IMR-90 (cell line): ENCODE results near the gene ATP2B1. TPM values are rescaled to one million over a fixed set of nuclear protein-coding genes. Genes with fewer than 3 reads are reported as not detected.

Experiments used
- ATAC-seq: fragments of 200-7000 bp; cut with Tn5 transposase; 2 replicates; pipeline ENCODE4 v1.9.1; 2020; ENCODE audit warnings: low read depth, mild to moderate bottlenecking, moderate library complexity
- BruUV-seq: library from RNA; stranded (reverse); fragments of 400-500 nt; replicated peaks from 2 replicates; lab custom pipeline; 2021; lab: Mats Ljungman, UMichigan
- CTCF ChIA-PET: fragments of 300-600 bp; formaldehyde crosslinking; extraction: SDS; loops from one replicate; lab custom pipeline; 2021; ENCODE audit warnings: antibody characterized with exemption; lab: Yijun Ruan, JAX
- POLR2A ChIA-PET: fragments of 300-600 bp; sonication (Branson Sonifier 250); formaldehyde crosslinking; loops from one replicate; lab custom pipeline; 2022; ENCODE audit warnings: antibody characterized with exemption; ENCODE audit not compliant: unreplicated experiment; lab: Charles Lee
- DNase-seq: peaks from one replicate; pipeline ENCODE4 v3.0.0; 2013
- H2AFZ ChIP-seq: replicated peaks from 2 replicates; pipeline ENCODE3; 2013; ENCODE audit warnings: low read length, mild to moderate bottlenecking; ENCODE audit not compliant: poor library complexity
- H2AK5ac ChIP-seq: 2 replicates; pipeline ENCODE4 v1.6.1; 2013; ENCODE audit warnings: low read depth, low read length, inconsistent platforms
- H2AK9ac ChIP-seq: replicated peaks from 2 replicates; pipeline ENCODE3; 2013; ENCODE audit warnings: mild to moderate bottlenecking, low read depth, low read length, moderate library complexity; ENCODE audit not compliant: poor library complexity
- H2BK120ac ChIP-seq: 2 replicates; pipeline ENCODE4 v1.6.1; 2013; ENCODE audit warnings: low read depth, low read length, inconsistent platforms
- H2BK15ac ChIP-seq: 3 replicates; pipeline ENCODE4 v1.6.1; 2013; ENCODE audit warnings: low read depth, low read length, inconsistent platforms
- H2BK20ac ChIP-seq: 2 replicates; pipeline ENCODE4 v1.6.1; 2013; ENCODE audit warnings: low read depth, mild to moderate bottlenecking, inconsistent platforms, low read length, moderate library complexity
- H2BK5ac ChIP-seq: 2 replicates; pipeline ENCODE4 v1.6.1; 2013; ENCODE audit warnings: mild to moderate bottlenecking, low read depth, low read length, inconsistent platforms; ENCODE audit not compliant: poor library complexity, severe bottlenecking
- H3K14ac ChIP-seq: replicated peaks from 2 replicates; pipeline ENCODE4 v1.6.1; 2013; ENCODE audit warnings: low read depth, low read length, inconsistent platforms
- H3K18ac ChIP-seq: 2 replicates; pipeline ENCODE4 v1.6.1; 2013; ENCODE audit warnings: low read depth, low read length, control low read depth
- H3K23ac ChIP-seq: 2 replicates; pipeline ENCODE4 v1.6.1; 2013; ENCODE audit warnings: low read depth, low read length, inconsistent platforms
- H3K27ac ChIP-seq: 2 replicates; pipeline ENCODE4 v1.5.1; 2013; ENCODE audit warnings: mild to moderate bottlenecking, control low read depth, low read length; ENCODE audit not compliant: insufficient read depth
- H3K27me3 ChIP-seq: 2 replicates; pipeline ENCODE4 v1.6.1; 2013; ENCODE audit warnings: low read length; ENCODE audit not compliant: control insufficient read depth, insufficient read depth
- H3K36me3 ChIP-seq: 2 replicates; pipeline ENCODE4 v1.6.1; 2013; ENCODE audit warnings: low read length, mixed read lengths; ENCODE audit not compliant: control insufficient read depth, insufficient read depth
- H3K4ac ChIP-seq: 2 replicates; pipeline ENCODE4 v1.6.1; 2013; ENCODE audit warnings: low read depth, low read length, inconsistent platforms
- H3K4me1 ChIP-seq: 2 replicates; pipeline ENCODE4 v1.6.1; 2013; ENCODE audit warnings: low read length, mixed read lengths; ENCODE audit not compliant: control insufficient read depth, insufficient read depth
- H3K4me2 ChIP-seq: 2 replicates; pipeline ENCODE4 v1.6.1; 2013; ENCODE audit warnings: low read depth, mild to moderate bottlenecking, control low read depth, low read length, moderate library complexity
- H3K4me3 ChIP-seq: 2 replicates; pipeline ENCODE4 v1.5.1; 2013; ENCODE audit warnings: low read depth, mild to moderate bottlenecking, control low read depth, low read length, moderate library complexity; ENCODE audit not compliant: insufficient read depth
- H3K56ac ChIP-seq: 2 replicates; pipeline ENCODE4 v1.6.1; 2013; ENCODE audit warnings: low read length, inconsistent platforms; ENCODE audit not compliant: insufficient read depth; ENCODE audit errors: extremely low read depth
- H3K79me1 ChIP-seq, 2 experiments: 2 replicates each; pipeline ENCODE4 v1.6.1; 2013; ENCODE audit warnings: low read length in 2 of 2, inconsistent platforms in 1 of 2, low read depth in 1 of 2
- H3K9ac ChIP-seq: 2 replicates; pipeline ENCODE4 v1.6.1; 2013; ENCODE audit warnings: low read depth, low read length, control low read depth
- H3K9me1 ChIP-seq: 2 replicates; pipeline ENCODE4 v1.6.1; 2013; ENCODE audit warnings: low read length, inconsistent platforms; ENCODE audit not compliant: insufficient read depth
- H3K9me3 ChIP-seq: 2 replicates; pipeline ENCODE4 v1.6.1; 2013; ENCODE audit warnings: low read length; ENCODE audit not compliant: control insufficient read depth, insufficient read depth
- H4K20me1 ChIP-seq: 2 replicates; pipeline ENCODE4 v1.6.1; 2013; ENCODE audit warnings: low read length, inconsistent platforms; ENCODE audit not compliant: insufficient read depth
- H4K5ac ChIP-seq: 2 replicates; pipeline ENCODE4 v1.6.1; 2013; ENCODE audit warnings: mild to moderate bottlenecking, low read depth, low read length, control low read depth
- H4K8ac ChIP-seq, 2 experiments: 2 replicates each; pipeline ENCODE4 v1.6.1; 2013; ENCODE audit warnings: low read depth in 2 of 2, low read length in 2 of 2, control low read depth in 1 of 2, inconsistent platforms in 1 of 2
- H4K91ac ChIP-seq: 2 replicates; pipeline ENCODE4 v1.6.1; 2013; ENCODE audit warnings: low read depth, low read length, inconsistent platforms; ENCODE audit not compliant: insufficient read depth
- ELK1 ChIP-seq: fragments of 150-350 bp; IDR thresholded peaks from 2 replicates; pipeline ENCODE4 v1.6.1; 2016; ENCODE audit warnings: low read depth, mild to moderate bottlenecking, low read length, moderate library complexity, borderline replicate concordance
- MAZ ChIP-seq: IDR thresholded peaks from 2 replicates; pipeline ENCODE4 v1.6.1; 2012; ENCODE audit warnings: low read depth, mild to moderate bottlenecking, low read length, improper control_type of control experiment, moderate library complexity, borderline replicate concordance
- NFE2L2 ChIP-seq: fragments of 150-350 bp; IDR thresholded peaks from 2 replicates; pipeline ENCODE4 v1.6.1; 2016; ENCODE audit warnings: low read depth, mild to moderate bottlenecking, low read length
- RCOR1 ChIP-seq: IDR thresholded peaks from 2 replicates; pipeline ENCODE4 v1.6.1; 2012; ENCODE audit warnings: mild to moderate bottlenecking, low read length, improper control_type of control experiment; ENCODE audit not compliant: insufficient replicate concordance
- RFX5 ChIP-seq: IDR thresholded peaks from 2 replicates; pipeline ENCODE4 v1.8.0; 2012; ENCODE audit warnings: low read depth, mild to moderate bottlenecking, low read length, moderate library complexity
- WGBS, 2 experiments: methylation state at CpG; one replicate each; pipeline versions ENCODE4 v1.1.5 to v1.1.7; 2013; ENCODE audit warnings: missing lambda C conversion rate in 2 of 2; ENCODE audit not compliant: insufficient read length in 1 of 2; ENCODE audit errors: extremely low coverage in 2 of 2; 5-methylcytosine and 5-hydroxymethylcytosine counted together
- dilution Hi-C: fragments of 300-500 bp; cut with HindIII; formaldehyde crosslinking; loops from one replicate; pipeline ENCODE4 v1.14.3; 2018; ENCODE audit warnings: low sequenced_read_pairs; ENCODE audit not compliant: unreplicated experiment
- in situ Hi-C: fragments of 300-500 bp; cut with MboI; formaldehyde crosslinking; loops from 3 replicates; pipeline ENCODE4 v1.14.3; 2019; ENCODE audit warnings: low sequenced_read_pairs, inconsistent platforms, mixed read lengths
- intact Hi-C: fragments of 100-400 bp; cut with micrococcal nuclease; formaldehyde crosslinking; loops from 2 replicates; pipeline ENCODE4 v1.10.0; 2022
- polyA plus RNA-seq, 3 experiments: library from polyadenylated mRNA; depleted of rRNA; stranded (reverse); fragments of >200 nt; gene quantifications; 2 replicates each; pipeline ENCODE4 v1.2.3, GENCODE V29; 2012; ENCODE audit warnings: low replicate concordance in 1 of 3
- total RNA-seq: library from RNA; depleted of rRNA; stranded (reverse); fragments of >200 nt; gene quantifications from 2 replicates; pipeline ENCODE4 v1.2.3, GENCODE V29; 2012

ATP2B1 gene
- total and polyA plus RNA-seq, 2 of the 4 experiments (the other 2 are of a cell fraction): 9.9 to 32.6 TPM

GRCh38 chr12:89694542-89694941 lies 14.1 kb downstream of the ATP2B1 start:
- Histone ChIP-seq H4K8ac (no peak overlapping the region), H2AK9ac (no peak overlapping the region), H2AFZ (no peak overlapping the region), H3K4me2 (no peak overlapping the region), H3K4me1 (peaks cover 2% of the 10 kb centered on the region; the same call in 1 of the 2 replicates), H3K9ac (no peak overlapping the region), H4K91ac (no peak overlapping the region), H3K56ac (no peak overlapping the region), H3K4ac (no peak overlapping the region), H4K5ac (no peak overlapping the region), H2BK120ac (no peak overlapping the region), H3K4me3 (no peak overlapping the region), H3K9me1 (peaks cover 6% of the 10 kb centered on the region; the same call in 1 of the 2 replicates), H3K36me3 (no peaks in the 10 kb centered on the region), H2AK5ac (no peak overlapping the region), H3K23ac (no peak overlapping the region), H2BK5ac (no peak overlapping the region), H2BK15ac (no peak overlapping the region), H3K27ac (no peak overlapping the region), H3K9me3 (no peaks in the 10 kb centered on the region), H4K20me1 (peaks cover 40% of the 10 kb centered on the region), H3K79me1 (peaks cover 3 to 58% of the 10 kb centered on the region in 2 experiments), H3K18ac (no peak overlapping the region), H2BK20ac (no peak overlapping the region), H3K27me3 (no peaks in the 10 kb centered on the region), H3K14ac (no peak overlapping the region)
- no peak for DNase-seq
- no CpG with 5 or more reads among the region's 5 CpGs for WGBS, 2 experiments
- no peak for ATAC-seq
- POLR2A ChIA-PET: no interaction called here
- in situ Hi-C loops (no loop called here), intact Hi-C loops (loop anchor here (5.0 kb wide), 1 partner anchor 152 kb away; no protein-coding TSS in a partner anchor), dilution Hi-C loops (no loop called here)
- no TSS peak for BruUV-seq
- CTCF ChIA-PET: no interaction called here
- TF ChIP-seq NFE2L2 (no peak), ELK1 (no peak), RFX5 (no peak), RCOR1 (no peak), MAZ (no peak)
